Chondrocyte (in vitro differentiated cells): Measurements from ENCODE around the gene MAP2K6. TPM values are rescaled to one million over a fixed set of nuclear protein-coding genes. Genes with fewer than 3 reads are reported as not detected.
A peak's percentile ranks its signal among the peaks of the same experiment; 100 is the strongest.

Source experiments
- DNase-seq: peaks from one replicate; pipeline ENCODE4 v3.0.0; 2021; ENCODE audit warnings: mixed read lengths, low spot score
- H3K27ac Mint-ChIP-seq: one replicate; pipeline ENCODE4 v1.8.0; 2021; ENCODE audit warnings: mild to moderate bottlenecking, moderate library complexity, mixed read lengths; ENCODE audit not compliant: unreplicated experiment
- H3K27me3 Mint-ChIP-seq: 2 replicates; pipeline ENCODE4 v1.8.0; 2021; ENCODE audit warnings: low read depth, mixed read lengths
- H3K36me3 Mint-ChIP-seq: 2 replicates; pipeline ENCODE4 v1.8.0; 2021; ENCODE audit warnings: low read depth, mixed read lengths
- H3K4me1 Mint-ChIP-seq: 2 replicates; pipeline ENCODE4 v1.8.0; 2021; ENCODE audit warnings: low read depth, mild to moderate bottlenecking, mixed read lengths
- H3K4me3 Mint-ChIP-seq: one replicate; pipeline ENCODE4 v1.8.0; 2021; ENCODE audit warnings: mild to moderate bottlenecking, moderate library complexity, mixed read lengths; ENCODE audit not compliant: unreplicated experiment
- H3K9me3 Mint-ChIP-seq: 2 replicates; pipeline ENCODE4 v1.8.0; 2021; ENCODE audit warnings: low read depth, mixed read lengths
- total RNA-seq: library from RNA; stranded (reverse); gene quantifications from 3 replicates; pipeline ENCODE4 v1.2.1, GENCODE V29; 2021
- TF ChIP-seq, protein P1 (sequence below): fragments of 200-600 bp; sonication (generic); IDR thresholded peaks from 2 replicates; pipeline ENCODE4 v1.5.0; 2021; ENCODE audit warnings: antibody characterized with exemption, mild to moderate bottlenecking, moderate library complexity

Gene MAP2K6
- total RNA-seq, 1 donor from 2014 or later, result 0.75 TPM

DNA sequence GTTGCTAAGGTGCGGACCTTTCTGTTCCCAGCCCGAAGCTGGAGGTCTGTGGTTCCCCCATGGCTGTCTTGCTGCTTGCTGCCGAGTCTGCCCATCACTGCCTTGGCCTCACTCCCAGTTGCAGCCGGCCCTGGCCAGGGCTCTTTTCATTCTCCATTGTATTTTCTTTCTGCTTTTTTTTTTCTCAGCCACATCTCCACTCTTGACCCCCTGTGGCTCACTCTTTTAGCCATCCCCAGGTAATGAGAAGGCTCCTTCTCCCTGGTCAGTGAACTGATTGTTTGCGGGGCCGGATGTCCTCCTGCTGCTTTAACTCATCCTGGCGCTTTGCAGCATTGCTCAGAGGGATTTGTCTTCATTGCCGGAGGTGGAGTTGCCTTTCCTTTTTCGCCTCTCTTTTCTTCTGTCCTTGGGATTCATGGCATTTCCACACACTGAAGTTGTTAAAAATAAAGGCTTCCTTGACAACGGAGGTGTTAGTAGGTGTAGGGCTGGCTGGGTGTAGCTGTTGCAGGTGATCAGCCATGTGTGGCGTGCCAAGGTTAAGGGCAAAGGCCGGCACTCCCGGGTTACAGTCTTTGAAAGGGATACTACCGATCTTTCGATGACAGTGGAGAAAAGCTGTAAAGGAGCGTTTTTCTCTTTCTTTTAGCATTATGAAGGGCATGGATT, 34.1 kb downstream of the MAP2K6 start:
- peak overlapping the region; percentile 55 for H3K4me3 Mint-ChIP-seq
- peaks cover 17% of the 10 kb centered on the region for H3K4me1 Mint-ChIP-seq
- DNase-seq, result no peak
- peaks cover 3% of the 10 kb centered on the region for H3K9me3 Mint-ChIP-seq
- H3K36me3 Mint-ChIP-seq, result no peaks in the 10 kb centered on the region
- no peak overlapping the region for H3K27ac Mint-ChIP-seq
- H3K27me3 Mint-ChIP-seq, result no peaks in the 10 kb centered on the region
- TF ChIP-seq, protein P1, sequence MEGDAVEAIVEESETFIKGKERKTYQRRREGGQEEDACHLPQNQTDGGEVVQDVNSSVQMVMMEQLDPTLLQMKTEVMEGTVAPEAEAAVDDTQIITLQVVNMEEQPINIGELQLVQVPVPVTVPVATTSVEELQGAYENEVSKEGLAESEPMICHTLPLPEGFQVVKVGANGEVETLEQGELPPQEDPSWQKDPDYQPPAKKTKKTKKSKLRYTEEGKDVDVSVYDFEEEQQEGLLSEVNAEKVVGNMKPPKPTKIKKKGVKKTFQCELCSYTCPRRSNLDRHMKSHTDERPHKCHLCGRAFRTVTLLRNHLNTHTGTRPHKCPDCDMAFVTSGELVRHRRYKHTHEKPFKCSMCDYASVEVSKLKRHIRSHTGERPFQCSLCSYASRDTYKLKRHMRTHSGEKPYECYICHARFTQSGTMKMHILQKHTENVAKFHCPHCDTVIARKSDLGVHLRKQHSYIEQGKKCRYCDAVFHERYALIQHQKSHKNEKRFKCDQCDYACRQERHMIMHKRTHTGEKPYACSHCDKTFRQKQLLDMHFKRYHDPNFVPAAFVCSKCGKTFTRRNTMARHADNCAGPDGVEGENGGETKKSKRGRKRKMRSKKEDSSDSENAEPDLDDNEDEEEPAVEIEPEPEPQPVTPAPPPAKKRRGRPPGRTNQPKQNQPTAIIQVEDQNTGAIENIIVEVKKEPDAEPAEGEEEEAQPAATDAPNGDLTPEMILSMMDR, result no peak

DNA sequence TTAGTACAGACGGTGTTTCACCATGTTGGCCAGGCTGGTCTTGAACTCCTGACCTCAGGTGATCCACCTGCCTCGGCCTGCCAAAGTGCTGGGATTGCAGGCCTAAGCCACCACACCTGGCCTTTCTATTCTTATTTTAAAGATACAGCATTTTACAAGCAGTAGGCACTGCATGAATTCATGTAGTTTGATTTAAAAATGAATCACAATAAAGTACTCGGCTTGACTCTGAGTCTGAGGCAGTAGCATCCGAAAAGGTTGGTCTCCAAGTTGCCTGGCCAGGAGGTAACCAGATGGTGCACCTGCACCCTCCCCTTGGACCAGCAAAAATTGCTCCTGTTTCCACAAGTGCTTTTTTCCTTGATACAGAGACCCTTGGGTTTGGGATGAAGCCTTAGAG, 35.6 kb downstream of the MAP2K6 start:
- H3K4me1 Mint-ChIP-seq, result peaks cover 17% of the 10 kb centered on the region
- DNase-seq, result no peak

DNA sequence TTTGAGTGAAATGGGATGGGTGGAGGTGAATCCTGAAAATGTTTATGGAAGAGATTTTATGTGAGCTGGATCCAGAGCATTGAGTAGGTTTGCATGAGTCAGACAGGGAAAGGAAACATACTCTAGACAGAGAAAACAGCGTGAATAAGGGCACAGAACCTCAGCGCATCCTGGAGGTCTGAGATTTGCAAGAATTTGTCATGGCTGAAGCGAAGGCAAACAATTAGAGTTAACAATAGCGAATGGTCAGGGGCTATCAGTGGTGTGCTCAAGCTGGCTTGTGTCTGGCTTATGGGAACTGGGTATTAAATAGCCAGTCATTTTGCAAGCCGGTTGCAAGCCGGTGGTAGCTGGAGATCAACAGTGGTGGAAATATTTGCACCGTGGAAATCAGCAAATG, 36.4 kb downstream of the MAP2K6 start:
- Mint-ChIP-seq H3K4me1 (peaks cover 17% of the 10 kb centered on the region), H3K9me3 (peaks cover 3% of the 10 kb centered on the region), H3K4me3 (no peak overlapping the region), H3K36me3 (no peaks in the 10 kb centered on the region), H3K27me3 (no peaks in the 10 kb centered on the region), H3K27ac (peak overlapping the region; percentile 23)
- DNase-seq, result no peak
- TF ChIP-seq, protein P1, result no peak

More for the DNA sequence above, 35.6 kb downstream of the MAP2K6 start:
- H3K27ac Mint-ChIP-seq, result no peak overlapping the region
- peaks cover 3% of the 10 kb centered on the region for H3K9me3 Mint-ChIP-seq
- H3K27me3 Mint-ChIP-seq, result no peaks in the 10 kb centered on the region
- no peaks in the 10 kb centered on the region for H3K36me3 Mint-ChIP-seq
- TF ChIP-seq, protein P1, result no peak
- no peak overlapping the region for H3K4me3 Mint-ChIP-seq

DNA sequence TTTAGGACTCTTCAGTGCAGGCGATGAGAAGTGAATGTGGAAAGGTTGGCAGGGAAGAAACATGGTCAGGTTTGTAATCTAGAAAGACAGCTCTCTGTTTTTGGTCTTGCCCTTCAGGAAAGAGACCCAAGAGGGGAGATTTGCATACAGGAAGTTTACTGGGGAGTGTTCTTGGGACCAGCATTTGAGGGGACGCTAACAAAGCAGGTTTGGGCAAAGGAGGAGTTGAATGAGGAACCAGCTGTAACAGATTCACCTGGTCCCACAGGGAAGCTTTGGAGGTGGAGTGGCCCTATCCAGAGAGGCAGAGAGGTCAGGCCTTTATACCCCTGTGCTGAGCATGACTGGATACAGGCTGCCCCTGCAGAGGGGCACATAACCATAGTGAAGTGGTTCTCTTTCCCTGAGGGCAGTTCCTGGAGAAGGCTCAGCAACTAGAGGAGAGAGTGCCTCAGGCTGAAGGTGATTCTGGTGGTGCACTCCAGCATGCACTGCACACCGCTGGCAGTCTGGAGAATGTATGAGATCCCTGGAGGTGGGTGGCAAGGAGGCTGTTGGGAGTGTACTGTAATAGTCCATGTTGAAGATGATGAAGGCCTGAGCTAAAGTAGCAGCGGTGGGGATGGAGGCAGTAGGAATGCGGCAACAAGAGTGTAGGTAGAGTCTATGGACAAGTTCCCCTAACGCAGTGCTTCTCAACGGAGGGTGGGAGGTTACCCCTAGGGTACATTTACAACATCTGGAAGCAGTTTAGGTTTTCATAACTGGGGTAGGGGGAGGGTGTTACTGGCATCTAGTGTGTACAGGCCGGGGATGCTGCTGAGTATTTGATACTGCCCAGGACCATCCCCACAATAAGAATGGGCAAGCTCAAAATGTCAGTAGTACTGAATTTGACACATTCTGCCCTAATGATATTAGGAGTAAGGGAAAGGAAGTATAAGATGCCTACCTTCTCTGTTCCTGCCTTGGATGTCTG, 37.2 kb downstream of the MAP2K6 start:
- H3K4me3 Mint-ChIP-seq, result no peak overlapping the region

More for the DNA sequence above, 37.2 kb downstream of the MAP2K6 start:
- peaks cover 3% of the 10 kb centered on the region for H3K9me3 Mint-ChIP-seq
- no peaks in the 10 kb centered on the region for H3K36me3 Mint-ChIP-seq
- TF ChIP-seq, protein P1, result no peak
- DNase-seq, result no peak
- no peaks in the 10 kb centered on the region for H3K27me3 Mint-ChIP-seq
- no peak overlapping the region for H3K27ac Mint-ChIP-seq
- peaks cover 17% of the 10 kb centered on the region for H3K4me1 Mint-ChIP-seq
